ENCODE data around the gene SUOX. TPM values are rescaled to one million over a fixed set of nuclear protein-coding genes. Genes with fewer than 3 reads are reported as not detected.

SUOX gene
- total and polyA plus RNA-seq, 2 of the 4 experiments (the other 2 are of a cell fraction), result 17.8 to 19.4 TPM

DNA sequence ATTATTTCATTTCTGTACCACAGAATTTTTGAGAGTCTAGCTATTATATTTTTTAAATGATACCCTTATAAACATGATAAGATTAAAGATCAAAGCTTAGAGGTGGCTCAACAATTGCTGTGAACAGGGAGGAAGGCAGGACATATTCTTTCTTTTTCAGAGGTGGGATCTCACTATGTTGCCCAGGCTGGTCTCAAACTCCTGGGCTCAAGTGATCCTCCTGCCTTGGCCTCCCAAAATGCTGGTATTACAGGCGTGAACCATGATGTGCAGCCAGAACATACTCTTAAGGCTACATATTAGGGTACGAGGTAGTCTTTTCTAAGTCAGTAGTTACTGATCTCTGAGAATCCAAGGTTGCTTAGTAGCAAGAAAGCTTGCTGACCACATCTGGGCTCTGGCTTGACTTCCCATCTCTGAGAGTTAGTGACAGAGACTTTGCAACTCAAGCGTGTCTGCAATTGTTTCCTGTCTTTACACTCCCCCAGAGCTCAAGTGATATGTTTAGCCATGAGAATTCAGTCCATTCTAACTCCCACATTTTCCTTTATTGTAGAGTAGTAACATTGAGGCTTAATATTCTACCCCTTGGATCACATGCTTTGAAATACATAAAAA, 14.6 kb upstream of the SUOX start:
- no peak overlapping the region for H3K4me3 ChIP-seq (ENCODE audit: insufficient read depth, low read depth, low read length)
- H4K5ac ChIP-seq (ENCODE audit: low read depth, low read length), result no peak overlapping the region
- no peak overlapping the region for H2BK15ac ChIP-seq (ENCODE audit: low read depth, low read length)
- intact Hi-C loops (cut with micrococcal nuclease) (no loop called here), in situ Hi-C loops (cut with MboI; ENCODE audit: low sequenced_read_pairs) (no loop called here), dilution Hi-C loops (cut with HindIII; ENCODE audit: low sequenced_read_pairs, unreplicated experiment) (no loop called here)
- no peak overlapping the region for H3K18ac ChIP-seq (ENCODE audit: low read depth, low read length)
- no peak overlapping the region for H3K4me2 ChIP-seq (ENCODE audit: low read depth, low read length)
- H3K56ac ChIP-seq (ENCODE audit: extremely low read depth, insufficient read depth, low read length), result no peak overlapping the region
- H3K27ac ChIP-seq (ENCODE audit: insufficient read depth, low read length), result no peak overlapping the region
- POLR2A ChIA-PET (ENCODE audit: unreplicated experiment), result interaction anchor here (0.8 kb wide), 1 partner anchor 9 kb away, joined by 4 read pairs; the partner anchor contains the start of gene RAB5B
- no TSS peak for BruUV-seq (replicated peaks)
- no peaks in the 10 kb centered on the region for H3K27me3 ChIP-seq (ENCODE audit: control insufficient read depth, insufficient read depth, low read length)
- H3K4ac ChIP-seq (ENCODE audit: low read depth, low read length), result no peak overlapping the region
- H2BK5ac ChIP-seq (ENCODE audit: low read depth, low read length, poor library complexity, severe bottlenecking), result no peak overlapping the region
- H2BK20ac ChIP-seq (ENCODE audit: low read depth, low read length), result no peak overlapping the region
- H2AK5ac ChIP-seq (ENCODE audit: low read depth, low read length), result no peak overlapping the region
- peaks cover 27% of the 10 kb centered on the region; the same call in 1 of the 2 replicates for H4K20me1 ChIP-seq (ENCODE audit: insufficient read depth, low read length)
- no peak overlapping the region for H2AFZ ChIP-seq (replicated peaks; ENCODE audit: low read length, poor library complexity)
- CTCF ChIA-PET, result interaction anchor here (0.6 to 1.5 kb wide), 9 partner anchors 13 to 243 kb away, joined by 3 to 5 read pairs (median 3); partner anchors contain the start of gene MMP19
- no peak overlapping the region for H3K23ac ChIP-seq (ENCODE audit: low read depth, low read length)
- no peak overlapping the region for H3K14ac ChIP-seq (replicated peaks; ENCODE audit: low read depth, low read length)
- no peak overlapping the region for H2AK9ac ChIP-seq (replicated peaks; ENCODE audit: low read depth, low read length, poor library complexity)
- no peak overlapping the region for H3K9ac ChIP-seq (ENCODE audit: low read depth, low read length)
- no peaks in the 10 kb centered on the region for H3K9me1 ChIP-seq (ENCODE audit: insufficient read depth, low read length)
- H2BK120ac ChIP-seq (ENCODE audit: low read depth, low read length), result no peak overlapping the region
- H3K79me1 ChIP-seq (ENCODE audit: low read depth in 1 of 2, low read length in 2 of 2), result peaks cover 24 to 58% of the 10 kb centered on the region in 2 experiments
- DNase-seq (no peak), ATAC-seq (ENCODE audit: low read depth) (no peak)
- H4K8ac ChIP-seq (ENCODE audit: low read depth in 2 of 2, low read length in 2 of 2), result no peak overlapping the region
- TF ChIP-seq POLR2A (IDR thresholded peaks at IDR 0.05; ENCODE audit: low read depth, low read length) (no peak), CHD1 (IDR thresholded peaks at IDR 0.05; ENCODE audit: low read depth, low read length) (no peak), MXI1 (IDR thresholded peaks at IDR 0.05; ENCODE audit: borderline replicate concordance, low read depth, low read length) (no peak), SMC3 (IDR thresholded peaks at IDR 0.05; ENCODE audit: low read depth, low read length) (no peak), CEBPB (IDR thresholded peaks at IDR 0.05; ENCODE audit: low read depth, low read length) (no peak), RFX5 (IDR thresholded peaks at IDR 0.05; ENCODE audit: low read depth, low read length) (no peak), RCOR1 (IDR thresholded peaks at IDR 0.05; ENCODE audit: insufficient replicate concordance, low read length) (no peak), MAZ (IDR thresholded peaks at IDR 0.05; ENCODE audit: borderline replicate concordance, low read depth, low read length) (no peak), RAD21 (IDR thresholded peaks at IDR 0.05; ENCODE audit: low read length) (no peak), MAFK (IDR thresholded peaks at IDR 0.05; ENCODE audit: low read depth, low read length) (no peak), FOS (IDR thresholded peaks at IDR 0.05; ENCODE audit: low read depth, low read length) (no peak)
- TF ChIP-seq, protein P1, sequence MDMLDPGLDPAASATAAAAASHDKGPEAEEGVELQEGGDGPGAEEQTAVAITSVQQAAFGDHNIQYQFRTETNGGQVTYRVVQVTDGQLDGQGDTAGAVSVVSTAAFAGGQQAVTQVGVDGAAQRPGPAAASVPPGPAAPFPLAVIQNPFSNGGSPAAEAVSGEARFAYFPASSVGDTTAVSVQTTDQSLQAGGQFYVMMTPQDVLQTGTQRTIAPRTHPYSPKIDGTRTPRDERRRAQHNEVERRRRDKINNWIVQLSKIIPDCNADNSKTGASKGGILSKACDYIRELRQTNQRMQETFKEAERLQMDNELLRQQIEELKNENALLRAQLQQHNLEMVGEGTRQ (IDR thresholded peaks at IDR 0.05; ENCODE audit: low read depth, low read length), result no peak
- TF ChIP-seq, protein P2, sequence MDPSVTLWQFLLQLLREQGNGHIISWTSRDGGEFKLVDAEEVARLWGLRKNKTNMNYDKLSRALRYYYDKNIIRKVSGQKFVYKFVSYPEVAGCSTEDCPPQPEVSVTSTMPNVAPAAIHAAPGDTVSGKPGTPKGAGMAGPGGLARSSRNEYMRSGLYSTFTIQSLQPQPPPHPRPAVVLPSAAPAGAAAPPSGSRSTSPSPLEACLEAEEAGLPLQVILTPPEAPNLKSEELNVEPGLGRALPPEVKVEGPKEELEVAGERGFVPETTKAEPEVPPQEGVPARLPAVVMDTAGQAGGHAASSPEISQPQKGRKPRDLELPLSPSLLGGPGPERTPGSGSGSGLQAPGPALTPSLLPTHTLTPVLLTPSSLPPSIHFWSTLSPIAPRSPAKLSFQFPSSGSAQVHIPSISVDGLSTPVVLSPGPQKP (IDR thresholded peaks at IDR 0.05; ENCODE audit: borderline replicate concordance, low read depth, low read length), result no peak
- WGBS, 2 experiments (ENCODE audit: extremely low coverage in 2 of 2, insufficient read length in 1 of 2), result 100% methylated on average over 1 of the region's 3 CpGs; no CpG with 5 or more reads in 1 of the 2 experiments
- no peaks in the 10 kb centered on the region for H3K9me3 ChIP-seq (ENCODE audit: control insufficient read depth, insufficient read depth, low read length)
- peaks cover 2% of the 10 kb centered on the region; the same call in 1 of the 2 replicates for H3K4me1 ChIP-seq (ENCODE audit: control insufficient read depth, insufficient read depth, low read length)
- H3K36me3 ChIP-seq (ENCODE audit: control insufficient read depth, insufficient read depth, low read length), result peaks cover 43% of the 10 kb centered on the region
- no peak overlapping the region for H4K91ac ChIP-seq (ENCODE audit: insufficient read depth, low read depth, low read length)

Data from IMR-90 (cell line).